ENCODE results near the gene SEC61A2. TPM values are rescaled to one million over a fixed set of nuclear protein-coding genes. Genes with fewer than 3 reads are reported as not detected.
"Not testable (repeated sequence)": the region's sequence is repeated elsewhere in the genome, so short reads cannot be mapped to it uniquely, and the experiment has no call there.

Gene SEC61A2
- total RNA-seq, 1 donor from 2014 or later: 10.2 TPM

- no peak for ATAC-seq
- DNase-seq (ENCODE audit: missing footprints): no peak
- intact Hi-C loops (cut with DNase I): no loop called here
These were observed 27.1 kb downstream of the SEC61A2 start for GRCh38 chr10:12156367-12157123.

- intact Hi-C loops (cut with DNase I): no loop called here
- no peak for DNase-seq (ENCODE audit: missing footprints)
- ATAC-seq: no peak
These were observed 28.6 kb downstream of the SEC61A2 start for GRCh38 chr10:12158111-12158510.

DNA sequence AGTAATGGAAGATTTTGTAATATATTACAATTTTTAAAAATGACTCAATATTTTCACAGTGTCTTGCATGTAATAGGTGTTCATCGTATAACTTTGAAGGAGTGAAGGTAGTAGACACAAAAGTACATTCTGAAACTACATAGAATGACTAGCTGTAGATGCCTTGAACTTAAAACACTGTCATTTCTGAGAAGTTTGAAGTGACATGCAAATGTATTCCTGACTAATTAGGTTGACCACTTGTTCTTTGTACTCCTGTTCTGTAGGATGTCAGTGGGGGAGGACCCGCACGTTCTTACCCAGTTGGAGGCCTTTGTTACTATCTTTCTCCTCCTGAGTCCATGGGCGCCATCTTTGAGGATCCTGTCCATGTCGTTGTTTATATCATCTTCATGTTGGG is 31.2 kb downstream of the SEC61A2 start:
- intact Hi-C loops (cut with DNase I): no loop called here
- ATAC-seq (no peak), DNase-seq (ENCODE audit: missing footprints) (no peak)

DNA sequence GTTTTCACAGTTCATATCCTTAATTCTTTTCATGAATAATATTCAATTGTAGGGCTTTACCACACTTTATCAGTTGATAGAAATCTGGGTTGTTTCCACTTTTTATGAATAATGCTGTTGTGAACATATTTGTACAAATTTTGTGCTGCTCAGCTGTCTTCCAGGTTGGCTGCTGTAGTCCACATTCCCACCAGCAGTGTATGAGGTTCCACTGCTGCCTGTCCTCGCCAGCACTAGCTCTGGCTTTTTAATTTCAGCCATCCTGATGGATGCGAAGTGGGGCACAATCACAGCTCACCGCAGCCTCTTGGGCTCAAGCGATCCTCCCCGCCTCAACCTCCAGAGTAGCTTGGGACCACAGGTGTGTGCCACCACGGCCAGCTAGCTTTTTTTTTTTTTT is 33.5 kb downstream of the SEC61A2 start:
- ATAC-seq: no peak
- intact Hi-C loops (cut with DNase I): no loop called here

DNA sequence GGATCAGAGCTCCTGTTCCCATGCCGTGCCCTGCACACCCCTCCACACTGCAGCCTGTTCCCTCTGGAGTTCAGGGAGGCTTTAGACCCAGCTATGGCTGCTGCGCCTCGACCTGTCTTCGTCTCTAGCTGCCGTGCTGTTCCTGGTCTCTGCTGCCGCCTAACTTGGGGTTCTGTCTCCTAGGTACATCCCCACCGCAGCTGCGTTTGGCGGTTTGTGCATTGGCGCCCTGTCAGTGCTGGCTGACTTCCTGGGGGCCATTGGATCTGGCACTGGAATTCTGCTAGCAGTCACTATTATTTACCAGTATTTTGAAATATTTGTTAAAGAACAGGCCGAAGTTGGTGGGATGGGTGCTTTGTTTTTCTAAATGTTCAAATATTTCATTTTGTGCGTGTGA is 34.6 kb downstream of the SEC61A2 start:
- ATAC-seq: no peak
- intact Hi-C loops (cut with DNase I): no loop called here
- DNase-seq (ENCODE audit: missing footprints): no peak

More for the DNA sequence above, 33.5 kb downstream of the SEC61A2 start:
- no peak for DNase-seq (ENCODE audit: missing footprints)

- intact Hi-C loops (cut with DNase I): no loop called here
- DNase-seq (ENCODE audit: missing footprints) (no peak), ATAC-seq (no peak)
These were observed 35.6 kb downstream of the SEC61A2 start for GRCh38 chr10:12165036-12165435.

- intact Hi-C loops (cut with DNase I): no loop called here
- DNase-seq (ENCODE audit: missing footprints) (no peak), ATAC-seq (no peak)
These were observed 36.7 kb downstream of the SEC61A2 start for GRCh38 chr10:12165999-12166775.

DNA sequence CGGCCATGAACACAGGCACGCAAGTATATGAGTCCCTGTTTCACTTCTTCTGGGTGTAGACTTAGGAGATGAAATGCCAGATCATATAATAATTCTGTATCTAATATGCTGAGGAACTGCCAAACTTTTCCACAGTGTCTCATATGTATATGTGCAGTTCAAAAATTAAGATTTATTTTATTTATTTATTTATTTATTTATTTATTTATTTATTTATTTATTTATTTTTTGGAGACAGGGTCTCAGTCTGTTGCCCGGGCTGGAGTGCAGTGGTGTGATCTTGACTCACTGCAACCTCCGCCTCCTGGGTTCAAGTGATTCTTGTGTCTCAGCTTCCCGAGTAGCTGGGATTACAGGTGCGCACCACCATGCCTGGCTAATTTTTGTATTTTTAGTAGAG is 42.0 kb downstream of the SEC61A2 start:
- DNase-seq (ENCODE audit: missing footprints); intact Hi-C loops (cut with DNase I); ATAC-seq: not testable (repeated sequence)

DNA sequence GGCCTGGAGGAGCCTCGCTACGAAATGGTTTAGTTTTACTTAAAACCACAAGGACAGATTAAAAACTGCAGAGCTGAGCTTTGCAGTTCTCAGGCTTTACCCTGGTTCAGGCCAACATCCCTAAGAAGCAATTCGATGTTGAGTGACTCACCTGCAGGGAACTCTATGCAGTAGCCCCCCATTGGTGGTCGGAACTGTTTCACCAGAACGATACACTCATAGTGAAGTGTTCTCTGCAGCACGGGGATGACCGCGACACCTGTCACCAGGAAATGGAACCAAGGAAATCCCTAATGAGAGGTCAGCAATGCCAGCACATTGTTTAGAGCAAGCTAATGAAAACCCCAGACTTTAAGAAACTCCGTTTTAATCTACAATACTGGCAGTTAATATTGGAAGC is 48.2 kb downstream of the SEC61A2 start:
- no peak for ATAC-seq
- DNase-seq (ENCODE audit: missing footprints): no peak
- intact Hi-C loops (cut with DNase I): no loop called here

DNA sequence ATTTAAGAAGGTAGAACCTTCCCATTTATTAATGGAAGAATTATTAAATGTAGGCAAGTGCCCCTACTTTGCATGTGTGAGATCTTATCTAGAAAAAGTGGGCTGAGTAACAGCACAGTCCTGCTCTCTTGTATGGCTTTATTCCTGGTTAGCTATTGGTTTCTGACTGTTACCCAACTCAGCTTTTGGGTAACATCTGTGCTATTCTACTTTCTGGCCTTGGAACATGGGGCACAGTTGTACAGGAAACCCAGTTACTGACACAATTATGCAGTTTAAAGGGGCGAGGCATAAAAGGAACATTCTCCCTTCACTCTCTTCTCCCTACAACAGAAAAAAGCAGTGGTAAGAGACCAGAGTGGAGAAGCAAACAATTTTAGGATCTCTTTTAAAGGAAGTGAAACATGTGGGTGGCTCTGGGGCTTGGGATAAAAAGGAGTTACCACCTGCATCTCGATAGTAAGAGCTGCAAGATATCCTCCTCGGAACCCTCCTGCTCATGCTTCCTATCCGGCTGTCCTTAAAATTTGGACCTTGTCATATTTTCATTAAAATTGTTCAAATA is 50.2 kb downstream of the SEC61A2 start:
- intact Hi-C loops (cut with DNase I): no loop called here
- ATAC-seq: no peak
- DNase-seq (ENCODE audit: missing footprints): no peak

DNA sequence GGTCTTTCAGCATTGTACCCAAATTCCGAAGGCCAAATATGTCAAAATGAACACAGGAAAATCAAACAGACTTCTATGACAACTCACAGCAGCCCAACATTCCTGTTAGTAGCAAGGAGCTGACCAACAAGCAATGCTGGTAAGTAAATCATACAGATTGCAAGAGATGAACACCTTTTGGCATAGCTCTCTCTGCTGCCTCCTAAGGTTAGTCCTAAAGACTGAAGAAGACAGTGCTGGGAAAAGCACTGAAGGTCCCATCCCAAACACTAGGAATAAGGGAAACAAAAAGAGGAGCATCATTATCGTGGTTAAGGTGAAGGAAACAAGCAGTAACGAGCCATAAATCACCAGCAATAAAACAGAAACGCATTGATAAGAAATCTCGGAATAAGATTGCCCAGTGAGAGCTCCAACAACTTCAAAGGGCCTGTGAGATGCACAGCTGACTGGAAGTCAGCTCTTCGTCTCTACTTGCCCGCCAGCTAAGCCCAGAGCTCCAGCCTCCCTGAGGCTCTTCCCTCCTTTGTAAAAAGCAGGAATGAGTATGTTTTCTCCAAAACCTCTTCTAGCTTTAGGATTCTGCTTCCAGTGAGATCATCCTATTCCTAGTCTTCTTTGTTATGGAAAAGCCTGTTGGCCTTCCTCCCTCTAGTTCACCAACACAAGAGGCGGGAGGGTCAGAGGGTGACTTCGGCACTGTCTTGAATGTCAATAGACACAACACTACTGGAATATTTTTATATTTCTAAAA is 50.9 kb downstream of the SEC61A2 start:
- ATAC-seq (no peak), DNase-seq (ENCODE audit: missing footprints) (no peak)
- intact Hi-C loops (cut with DNase I): no loop called here

- no peak for ATAC-seq
- peak; percentile 69 for DNase-seq (ENCODE audit: missing footprints)
- intact Hi-C loops (cut with DNase I): no loop called here
These were observed 51.7 kb downstream of the SEC61A2 start for GRCh38 chr10:12181065-12181775.

GRCh38 chr10:12184165-12184564 is 54.7 kb downstream of the SEC61A2 start:
- ATAC-seq (no peak), DNase-seq (ENCODE audit: missing footprints) (no peak)
- intact Hi-C loops (cut with DNase I): no loop called here

DNA sequence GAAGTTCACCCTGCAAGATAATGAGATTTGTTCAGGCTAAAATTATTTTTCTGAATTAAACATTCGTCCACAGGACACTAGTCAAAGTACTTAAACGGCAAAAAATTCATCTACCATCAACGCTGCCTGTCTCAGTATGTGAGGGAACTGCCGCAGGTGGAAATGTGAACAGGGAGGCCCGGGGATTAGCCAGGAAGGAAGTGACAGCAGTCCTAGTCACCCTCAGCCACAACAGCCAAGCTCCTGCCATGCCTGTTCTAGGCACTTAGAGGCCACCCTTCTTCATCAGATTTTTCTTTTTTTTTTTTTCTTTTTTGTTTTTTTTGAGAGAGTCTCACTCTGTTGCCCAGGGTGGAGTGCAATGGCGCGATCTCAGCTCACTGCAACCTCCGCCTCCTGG is 56.8 kb downstream of the SEC61A2 start:
- DNase-seq (ENCODE audit: missing footprints): no peak
- intact Hi-C loops (cut with DNase I): no loop called here
- ATAC-seq: no peak

DNA sequence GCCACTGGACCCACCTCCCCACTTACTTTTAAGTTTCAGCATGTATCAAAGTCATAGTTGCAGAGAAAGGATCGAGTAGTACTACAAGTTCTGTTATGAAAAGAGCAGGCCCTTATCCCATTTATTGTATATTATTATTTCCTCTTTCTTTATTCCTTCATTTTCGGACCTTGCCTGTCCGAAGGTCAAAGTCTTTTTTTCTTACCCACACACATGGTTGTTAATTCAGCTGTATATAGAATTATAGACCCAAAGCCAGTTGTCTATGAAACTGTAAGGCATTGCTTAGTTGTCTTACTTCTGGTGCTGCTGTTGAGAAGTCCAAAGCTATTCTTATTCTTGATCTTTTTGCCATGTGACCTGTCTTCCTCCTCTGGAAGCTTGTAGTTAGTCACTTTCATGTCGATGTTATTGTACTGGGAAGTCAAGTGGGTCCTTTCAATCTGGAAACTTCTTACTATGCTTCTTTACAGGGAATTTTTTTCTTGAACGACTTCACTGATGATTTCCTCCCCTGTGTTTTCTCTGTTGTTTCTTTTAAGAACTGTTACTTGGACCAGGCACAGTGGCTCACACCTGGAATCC is 57.9 kb downstream of the SEC61A2 start:
- DNase-seq (ENCODE audit: missing footprints): no peak
- ATAC-seq: no peak
- intact Hi-C loops (cut with DNase I): no loop called here

DNA sequence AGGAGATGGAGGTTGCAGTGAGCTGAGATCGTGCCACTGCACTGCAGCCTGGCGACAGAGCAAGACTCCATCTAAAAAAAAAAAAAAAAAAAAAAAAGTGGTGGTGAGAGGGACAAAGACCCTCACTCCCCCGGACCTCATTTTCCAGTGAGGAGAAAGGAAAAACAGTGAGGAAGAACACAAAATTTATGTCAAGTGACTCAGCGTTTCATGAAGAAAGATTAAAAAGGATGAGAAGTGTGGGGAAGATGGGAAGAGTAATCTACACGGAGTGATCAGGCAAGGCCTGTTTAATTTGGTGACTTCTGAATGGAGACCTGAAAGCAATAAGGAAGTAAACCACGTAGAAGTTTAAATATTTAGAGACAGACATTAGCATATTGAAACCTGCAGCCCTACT is 59.2 kb downstream of the SEC61A2 start:
- ATAC-seq (no peak), DNase-seq (ENCODE audit: missing footprints) (no peak)
- intact Hi-C loops (cut with DNase I): no loop called here

DNA sequence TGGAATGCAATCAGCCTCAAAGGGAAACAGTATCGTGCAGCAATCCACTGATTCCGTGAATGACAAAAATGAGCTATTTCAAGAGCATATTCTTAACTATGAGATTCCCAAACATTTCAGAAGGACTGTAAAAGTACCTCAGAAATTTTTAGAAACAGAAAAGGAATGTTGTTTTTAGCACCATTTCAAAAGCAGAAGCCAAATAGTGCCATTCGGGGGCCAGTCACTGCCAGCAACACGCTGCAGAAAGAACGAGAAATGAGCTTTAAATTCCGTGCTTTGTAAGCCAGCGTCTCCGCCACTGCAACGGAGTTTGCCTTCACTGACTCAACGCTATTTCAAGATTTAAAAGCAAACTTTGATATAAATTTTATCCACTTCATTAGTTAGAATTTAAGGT is 59.9 kb downstream of the SEC61A2 start:
- intact Hi-C loops (cut with DNase I): no loop called here
- DNase-seq (ENCODE audit: missing footprints) (no peak), ATAC-seq (no peak)

DNA sequence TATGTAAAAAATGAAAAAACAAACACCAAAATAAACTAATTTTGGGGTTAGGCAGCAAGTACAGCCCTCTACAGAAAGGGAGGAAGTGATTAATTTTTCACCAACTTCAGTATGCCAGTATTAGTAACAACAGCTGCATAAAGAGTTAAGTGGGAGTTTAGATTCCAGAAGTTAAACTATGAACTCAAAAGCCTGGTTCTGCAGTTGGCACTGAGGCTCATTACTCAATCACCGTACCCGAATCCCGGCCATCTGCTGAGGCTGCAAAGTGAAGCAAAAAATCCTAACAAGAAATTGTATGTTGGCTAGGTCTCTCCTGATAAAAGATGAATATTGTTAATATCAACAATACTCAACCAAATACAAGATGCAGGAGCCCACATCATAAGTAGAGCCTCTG is 62.2 kb downstream of the SEC61A2 start:
- DNase-seq (ENCODE audit: missing footprints) (no peak), ATAC-seq (no peak)
- intact Hi-C loops (cut with DNase I): no loop called here

Measured in Right ventricle myocardium inferior (tissue), 1 donor.